HT1080 (cell line): ENCODE results near the gene ATRIP. TPM values are rescaled to one million over a fixed set of nuclear protein-coding genes. Genes with fewer than 3 reads are reported as not detected.

Experiments
- DNase-seq: peaks from one replicate; pipeline ENCODE4 v3.0.0-alpha.2; 2015; ENCODE audit warnings: low read depth
- total RNA-seq: library from RNA; depleted of rRNA; stranded (reverse); fragments of >200 nt; shearing (Covaris generic); gene quantifications from 2 replicates; pipeline ENCODE4 v1.2.3, GENCODE V29; 2014

ATRIP gene
- total RNA-seq, 1 experiment from 2014 or later = 29.2 TPM

GRCh38 chr3:48409291-48410201, 37.0 kb upstream of the ATRIP start:
- no peak for DNase-seq

DNA sequence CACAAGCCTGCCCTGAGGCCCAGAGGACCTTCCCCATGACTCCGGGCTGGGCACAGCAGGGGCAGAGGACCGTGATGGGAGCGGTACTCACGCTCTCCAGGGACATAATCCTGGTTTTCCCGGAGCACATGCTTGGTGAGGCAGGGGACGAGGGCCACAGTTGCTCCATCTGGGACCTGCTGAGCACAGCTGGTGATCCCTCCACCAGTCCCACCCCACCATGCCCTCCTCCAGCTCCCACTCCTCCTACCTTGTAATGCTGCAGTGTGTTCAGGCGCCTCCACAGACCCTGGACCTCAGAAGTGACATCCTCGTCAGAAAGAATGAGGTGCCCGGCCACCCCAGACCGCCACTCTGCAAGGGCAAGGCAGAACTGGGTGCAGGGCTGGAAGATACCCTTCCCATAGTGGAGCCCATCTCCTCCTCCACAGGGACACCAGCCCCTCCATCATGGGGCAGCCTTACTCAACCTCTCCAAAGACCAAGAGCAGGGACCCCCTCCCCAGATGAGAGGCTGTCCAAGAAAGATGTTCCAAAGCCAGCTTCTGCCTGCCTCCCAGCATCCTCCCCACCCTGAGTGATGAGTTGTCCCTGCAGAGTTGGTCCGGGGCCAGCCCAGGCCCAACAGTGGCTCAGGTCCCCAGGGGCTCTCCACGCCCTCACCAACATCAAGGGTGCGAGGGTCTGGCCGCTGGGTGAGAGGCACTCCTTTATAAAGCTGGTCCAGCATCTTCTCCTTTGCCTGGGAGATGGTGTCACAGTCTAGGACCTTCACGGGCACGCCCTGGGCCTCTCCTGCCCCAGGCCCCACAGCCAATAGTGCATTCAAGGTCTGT, 36.1 kb upstream of the ATRIP start:
- no peak for DNase-seq

- DNase-seq = no peak
These were observed 35.4 kb upstream of the ATRIP start for GRCh38 chr3:48411041-48411588.

GRCh38 chr3:48411606-48412374, 34.7 kb upstream of the ATRIP start:
- DNase-seq = no peak

GRCh38 chr3:48412375-48413001, 34.0 kb upstream of the ATRIP start:
- no peak for DNase-seq

DNA sequence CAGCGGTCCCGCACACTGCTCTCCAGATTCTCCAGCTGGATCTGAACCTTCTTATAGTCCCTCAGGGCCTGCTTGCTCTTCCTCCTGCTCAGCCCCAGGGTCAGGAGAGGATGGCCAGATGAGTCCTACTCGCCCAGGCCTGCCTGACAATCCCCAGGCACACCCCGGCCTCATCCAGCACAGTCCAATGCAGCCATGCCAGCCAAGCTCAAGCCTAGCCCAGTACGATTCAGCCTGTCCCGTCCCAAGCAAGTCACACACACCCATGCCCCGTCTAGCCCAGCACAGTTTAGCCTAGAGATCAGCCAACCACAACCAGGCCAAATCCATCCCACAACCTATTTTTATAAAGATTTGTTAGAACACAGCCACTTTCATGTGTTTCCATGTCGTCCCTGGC, 33.5 kb upstream of the ATRIP start:
- DNase-seq = no peak

DNA sequence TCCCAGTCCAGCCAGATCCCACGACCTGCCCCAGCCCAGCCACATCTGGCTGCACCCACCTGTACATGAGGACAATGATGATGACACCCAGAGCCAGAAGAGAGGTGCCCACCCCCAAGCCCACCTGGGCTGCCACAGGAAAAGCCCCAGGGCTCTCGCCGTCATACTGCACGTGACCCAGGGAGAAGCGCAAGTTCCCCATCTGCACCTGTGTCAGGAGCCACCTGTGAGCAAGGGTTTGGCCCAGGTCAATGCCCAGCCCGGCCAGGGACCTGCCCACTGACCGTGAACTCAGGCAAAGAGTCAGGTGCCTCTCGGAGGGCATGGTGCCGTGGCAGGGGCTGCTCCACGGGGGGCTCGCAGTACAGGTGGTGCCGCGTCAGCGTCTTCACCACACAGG, 32.9 kb upstream of the ATRIP start:
- no peak for DNase-seq

DNA sequence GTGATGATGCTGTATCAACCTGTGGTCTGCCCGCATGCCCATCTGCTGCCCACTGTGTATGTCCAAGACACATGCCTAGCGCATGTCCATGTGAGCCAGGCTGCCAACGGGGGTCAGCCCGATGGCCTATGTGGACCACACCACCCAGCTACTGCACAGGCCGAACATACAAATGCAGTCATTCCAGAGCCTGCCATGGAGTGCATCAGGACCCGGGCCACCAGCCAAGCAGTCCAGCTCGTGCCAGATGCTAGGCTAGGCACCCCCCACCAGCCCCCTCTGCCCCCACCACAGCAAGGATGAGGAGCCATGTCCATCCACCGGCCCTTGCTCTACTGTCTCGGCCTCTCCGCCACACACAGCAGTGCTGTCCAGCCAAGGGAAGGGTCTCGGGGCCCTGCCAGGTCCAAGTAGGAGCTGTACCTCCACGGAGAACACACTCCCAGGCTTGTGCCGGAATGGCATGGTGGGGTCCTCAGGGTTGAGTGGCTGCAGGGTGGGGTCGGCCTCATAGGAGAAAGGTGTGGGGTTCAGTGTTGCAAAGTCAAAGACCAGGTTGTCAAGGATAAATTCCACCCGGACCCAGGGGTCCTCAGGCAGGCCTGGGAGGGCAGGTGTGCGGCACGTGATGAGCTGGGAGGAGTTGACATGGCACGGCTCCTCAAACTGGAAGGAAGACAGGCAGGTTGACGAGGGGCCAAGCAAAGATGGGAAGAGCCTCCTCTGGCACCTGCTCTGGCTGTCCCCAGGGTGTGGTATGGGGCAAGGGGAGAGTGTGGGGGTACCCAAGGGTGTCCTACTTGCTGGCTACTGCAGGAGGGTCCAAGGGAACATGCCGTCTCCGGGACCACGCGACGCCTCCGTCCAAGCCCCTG, 31.9 kb upstream of the ATRIP start:
- no peak for DNase-seq

DNA sequence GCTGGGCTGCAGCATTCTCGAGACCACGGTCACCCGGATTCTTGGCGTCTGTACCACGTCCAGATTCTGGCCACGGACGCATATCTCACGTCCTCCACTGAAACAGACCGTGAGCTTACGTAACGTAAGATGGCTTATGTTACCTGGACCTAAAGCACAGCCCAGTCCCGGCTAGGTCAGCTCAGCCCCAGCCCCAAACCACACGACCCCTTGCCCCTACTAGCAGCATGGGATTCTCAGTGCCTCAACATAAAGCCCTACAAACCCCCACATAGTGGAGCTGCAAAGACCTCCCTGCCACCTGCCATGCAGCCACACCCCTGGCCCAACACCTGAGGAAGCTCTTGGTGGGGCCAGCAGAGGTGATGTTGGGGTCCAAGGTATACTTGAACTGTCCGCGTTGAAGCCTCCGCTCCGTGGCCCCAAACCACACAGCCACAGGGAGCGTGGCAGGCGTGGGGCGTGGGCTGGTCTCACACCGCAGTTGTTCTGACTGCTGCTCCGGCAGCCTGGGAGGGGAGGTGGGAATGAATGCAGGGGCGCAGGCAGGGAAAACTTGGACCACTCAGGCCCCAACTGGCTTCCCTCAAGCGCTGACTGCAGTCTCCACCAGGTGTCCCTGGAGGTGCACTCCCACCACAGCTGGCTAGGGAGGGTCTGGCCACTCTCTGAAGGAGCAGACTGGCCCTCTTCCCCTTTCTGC, 31.1 kb upstream of the ATRIP start:
- no peak for DNase-seq

- DNase-seq = no peak
These were observed 30.4 kb upstream of the ATRIP start for GRCh38 chr3:48416091-48416505.

DNA sequence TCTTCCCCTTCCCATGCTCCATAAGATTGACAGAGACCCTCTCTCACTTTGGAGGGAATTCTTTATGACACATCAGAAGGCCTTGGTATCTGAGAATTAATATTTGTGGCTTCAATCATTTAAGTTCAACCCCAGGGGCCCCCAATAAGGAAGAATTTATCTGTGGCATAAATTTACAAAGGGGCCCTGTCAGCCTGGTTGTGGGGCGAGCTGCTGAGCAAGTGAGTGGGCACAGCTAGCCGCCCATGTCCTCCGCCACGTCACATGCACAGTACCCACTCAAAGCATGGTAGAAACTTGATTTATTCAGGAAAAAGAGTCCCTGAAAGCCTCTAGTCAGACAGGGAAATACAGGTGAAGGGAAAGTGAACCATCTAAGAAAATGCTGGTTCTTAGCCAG, 30.0 kb upstream of the ATRIP start:
- no peak for DNase-seq

DNA sequence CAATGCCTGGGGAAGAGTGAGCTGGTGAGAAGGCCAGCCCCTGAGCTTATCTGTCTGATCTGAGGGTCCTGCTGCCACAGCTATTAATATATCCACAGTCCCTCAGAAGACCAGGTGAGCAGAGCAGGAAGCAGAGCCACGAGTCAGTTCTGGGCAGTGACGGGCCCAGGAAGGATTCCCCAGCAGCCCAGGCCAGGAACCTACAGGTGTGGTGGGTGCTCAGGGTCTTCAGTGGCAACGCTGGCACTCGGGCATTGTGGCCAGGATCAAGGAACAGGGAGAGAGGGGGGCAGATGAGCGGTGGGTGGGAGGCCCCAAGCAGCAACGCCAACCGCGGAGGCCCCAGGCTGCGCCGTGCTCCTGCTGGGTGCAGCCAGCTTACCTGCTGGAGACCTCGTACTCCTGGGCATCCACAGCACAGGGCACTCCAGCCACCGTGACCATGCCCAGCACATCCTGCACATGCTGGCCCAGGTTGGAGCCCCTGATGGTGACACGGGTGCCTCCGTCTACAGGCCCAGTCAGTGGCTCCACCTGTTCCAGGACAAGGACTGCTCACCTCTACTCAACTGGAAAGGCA, 28.9 kb upstream of the ATRIP start:
- DNase-seq = no peak

DNA sequence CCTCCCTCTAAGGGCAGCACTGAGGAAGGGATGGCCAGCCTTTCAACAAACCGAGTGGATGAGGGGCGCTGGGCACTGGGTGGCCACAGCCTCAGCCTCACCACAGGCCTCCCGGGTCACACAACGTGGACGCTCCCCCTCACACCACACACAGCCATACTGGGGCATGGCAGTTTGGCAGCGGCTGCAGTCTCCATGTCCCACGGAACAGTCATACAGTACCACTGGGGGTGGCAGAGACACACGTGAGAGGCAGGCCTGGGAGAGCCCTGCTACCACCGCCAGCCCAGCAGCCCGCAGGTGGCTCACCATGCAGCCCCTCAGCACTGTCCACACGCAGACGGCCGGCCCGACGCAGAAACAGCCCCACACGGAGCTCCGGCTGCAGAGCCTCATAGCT, 28.4 kb upstream of the ATRIP start:
- DNase-seq = no peak

- DNase-seq = no peak
These were observed 27.9 kb upstream of the ATRIP start for GRCh38 chr3:48418651-48419050.

- DNase-seq = no peak
These were observed 27.4 kb upstream of the ATRIP start for GRCh38 chr3:48419149-48419548.

- DNase-seq = no peak
These were observed 26.9 kb upstream of the ATRIP start for GRCh38 chr3:48419597-48419996.

GRCh38 chr3:48420561-48420960, 26.0 kb upstream of the ATRIP start:
- no peak for DNase-seq

GRCh38 chr3:48422272-48422671, 24.3 kb upstream of the ATRIP start:
- no peak for DNase-seq

GRCh38 chr3:48422681-48423080, 23.9 kb upstream of the ATRIP start:
- DNase-seq = no peak
